ENCODE measurements around the gene TRAF2.

TRAF2 gene

GRCh38 chr9:136847088-136847825, 39.1 kb upstream of the TRAF2 start:
- DNase-seq, result peak; percentile 53

GRCh38 chr9:136847826-136848392, 38.4 kb upstream of the TRAF2 start:
- peak; percentile 91 for DNase-seq

GRCh38 chr9:136848393-136849037, 37.8 kb upstream of the TRAF2 start:
- DNase-seq, result peak; percentile 55

GRCh38 chr9:136849038-136849959, 37.0 kb upstream of the TRAF2 start, which contains the start of gene PHPT1:
Gene PHPT1 (plus strand): TSS chr9:136849409. CDS start chr9:136849431, 22 bp downstream.
- peak; percentile 97 for DNase-seq

GRCh38 chr9:136849960-136850865, 36.1 kb upstream of the TRAF2 start:
- no peak for DNase-seq

GRCh38 chr9:136850866-136851775, 35.2 kb upstream of the TRAF2 start:
- DNase-seq, result no peak

GRCh38 chr9:136851941-136852663, 34.2 kb upstream of the TRAF2 start, which contains the start of gene MAMDC4:
Gene MAMDC4 (plus strand): TSS chr9:136852346. CDS start chr9:136852417, 71 bp downstream.
- no peak for DNase-seq

- DNase-seq, result no peak
Observed at GRCh38 chr9:136852664-136853595, 33.4 kb upstream of the TRAF2 start.

- DNase-seq, result no peak
Observed at GRCh38 chr9:136853596-136854112, 32.7 kb upstream of the TRAF2 start.

GRCh38 chr9:136854113-136854841, 32.0 kb upstream of the TRAF2 start:
- no peak for DNase-seq

GRCh38 chr9:136854842-136855460, 31.4 kb upstream of the TRAF2 start:
- no peak for DNase-seq

- DNase-seq, result no peak
Observed at GRCh38 chr9:136855461-136856078, 30.7 kb upstream of the TRAF2 start.

GRCh38 chr9:136856079-136856476, 30.2 kb upstream of the TRAF2 start:
- no peak for DNase-seq

- DNase-seq, result no peak
Observed at GRCh38 chr9:136856541-136857141, 29.7 kb upstream of the TRAF2 start.

GRCh38 chr9:136857166-136857565, 29.1 kb upstream of the TRAF2 start:
- peak; percentile 26 for DNase-seq
